Measurements from ENCODE around the gene FADS6. TPM values are rescaled to one million over a fixed set of nuclear protein-coding genes. Genes with fewer than 3 reads are reported as not detected.

The FADS6 gene
- total RNA-seq, 1 experiment from 2014 or later, result not detected

DNA sequence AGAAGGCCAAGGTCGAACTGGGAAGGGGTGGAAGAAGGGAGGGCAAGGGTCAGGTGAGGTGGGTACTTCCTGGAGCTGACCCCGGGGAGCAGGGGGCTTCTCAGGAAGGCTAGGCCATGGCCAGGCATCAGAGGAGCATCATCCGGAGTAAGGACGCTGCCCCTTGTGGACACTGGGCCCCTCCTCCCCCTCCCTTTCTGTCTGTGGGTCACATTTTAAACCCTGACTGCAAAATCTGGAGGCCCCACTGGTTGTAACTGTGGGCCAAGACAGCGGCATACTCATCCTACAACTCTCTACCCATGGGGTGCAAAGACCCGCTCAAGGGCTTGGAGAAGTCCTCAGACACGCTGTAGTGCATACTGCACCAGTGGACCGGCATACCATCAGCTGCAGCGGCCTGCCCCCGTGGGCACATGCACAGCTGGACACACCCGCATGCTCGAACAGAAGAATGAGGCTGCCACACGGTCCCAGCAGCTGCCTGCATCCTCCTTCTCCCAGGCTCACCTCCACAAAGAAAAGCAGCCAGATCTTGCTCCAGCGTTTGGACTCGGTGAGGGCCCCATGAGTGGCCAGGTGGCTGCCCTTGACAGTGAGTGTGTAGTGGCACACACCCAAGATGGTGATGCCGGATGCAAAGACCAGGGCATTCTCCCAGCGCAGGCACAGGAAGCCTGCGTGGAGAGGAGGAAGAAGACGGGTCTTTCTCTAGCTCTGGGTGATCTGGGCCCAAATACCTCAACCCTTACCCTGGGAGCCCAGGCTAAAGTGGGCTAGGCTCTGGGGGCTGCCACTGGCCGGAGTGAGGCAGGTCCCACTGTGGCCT is 1.2 kb downstream of the FADS6 start:
- DNase-seq, result no peak
- no peaks in the 10 kb centered on the region for H3K4me1 Mint-ChIP-seq (ENCODE audit: low read depth, unreplicated experiment)
- intact Hi-C loops (cut with micrococcal nuclease; ENCODE audit: unreplicated experiment), result no loop called here
- BruUV-seq (replicated peaks), result no TSS peak
- no peaks in the 10 kb centered on the region for H3K9me3 Mint-ChIP-seq (ENCODE audit: low read depth, unreplicated experiment)
- CTCF ChIA-PET, result no interaction called here
- H3K36me3 Mint-ChIP-seq (ENCODE audit: insufficient read depth, unreplicated experiment), result no peaks in the 10 kb centered on the region
- no peak overlapping the region for H3K27ac Mint-ChIP-seq (ENCODE audit: unreplicated experiment)
- peaks cover 94% of the 10 kb centered on the region for H3K27me3 Mint-ChIP-seq (ENCODE audit: unreplicated experiment)
- no peak overlapping the region for H3K4me3 Mint-ChIP-seq (ENCODE audit: low read depth, unreplicated experiment)
- TF ChIP-seq, protein P1, sequence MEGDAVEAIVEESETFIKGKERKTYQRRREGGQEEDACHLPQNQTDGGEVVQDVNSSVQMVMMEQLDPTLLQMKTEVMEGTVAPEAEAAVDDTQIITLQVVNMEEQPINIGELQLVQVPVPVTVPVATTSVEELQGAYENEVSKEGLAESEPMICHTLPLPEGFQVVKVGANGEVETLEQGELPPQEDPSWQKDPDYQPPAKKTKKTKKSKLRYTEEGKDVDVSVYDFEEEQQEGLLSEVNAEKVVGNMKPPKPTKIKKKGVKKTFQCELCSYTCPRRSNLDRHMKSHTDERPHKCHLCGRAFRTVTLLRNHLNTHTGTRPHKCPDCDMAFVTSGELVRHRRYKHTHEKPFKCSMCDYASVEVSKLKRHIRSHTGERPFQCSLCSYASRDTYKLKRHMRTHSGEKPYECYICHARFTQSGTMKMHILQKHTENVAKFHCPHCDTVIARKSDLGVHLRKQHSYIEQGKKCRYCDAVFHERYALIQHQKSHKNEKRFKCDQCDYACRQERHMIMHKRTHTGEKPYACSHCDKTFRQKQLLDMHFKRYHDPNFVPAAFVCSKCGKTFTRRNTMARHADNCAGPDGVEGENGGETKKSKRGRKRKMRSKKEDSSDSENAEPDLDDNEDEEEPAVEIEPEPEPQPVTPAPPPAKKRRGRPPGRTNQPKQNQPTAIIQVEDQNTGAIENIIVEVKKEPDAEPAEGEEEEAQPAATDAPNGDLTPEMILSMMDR (IDR thresholded peaks at IDR 0.05; ENCODE audit: unreplicated experiment), result no peak

DNA sequence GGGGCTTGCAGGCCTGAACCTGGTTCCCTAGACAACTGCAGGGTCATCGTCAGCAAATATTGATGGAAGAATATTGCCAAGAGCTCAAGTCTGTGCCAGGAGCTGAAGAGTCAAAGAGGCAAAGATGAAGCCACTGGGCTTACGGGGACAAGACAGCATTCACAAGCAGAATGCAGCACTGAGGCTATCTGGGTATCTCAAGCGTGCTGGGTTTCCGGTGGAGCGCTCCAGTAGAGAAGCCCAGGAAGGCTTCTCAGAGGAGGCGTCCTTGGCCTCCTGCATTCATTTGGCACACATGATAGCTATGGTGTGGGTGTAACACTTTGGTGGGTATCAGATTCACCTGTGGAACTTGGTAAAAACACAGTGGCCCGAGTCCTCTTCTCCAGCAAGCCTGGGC is 2.9 kb downstream of the FADS6 start:
- Mint-ChIP-seq H3K27ac (ENCODE audit: unreplicated experiment) (no peak overlapping the region), H3K27me3 (ENCODE audit: unreplicated experiment) (peaks cover 94% of the 10 kb centered on the region), H3K36me3 (ENCODE audit: insufficient read depth, unreplicated experiment) (no peaks in the 10 kb centered on the region), H3K4me1 (ENCODE audit: low read depth, unreplicated experiment) (no peaks in the 10 kb centered on the region), H3K9me3 (ENCODE audit: low read depth, unreplicated experiment) (no peaks in the 10 kb centered on the region), H3K4me3 (ENCODE audit: low read depth, unreplicated experiment) (no peak overlapping the region)
- TF ChIP-seq, protein P1 (IDR thresholded peaks at IDR 0.05; ENCODE audit: unreplicated experiment), result no peak
- intact Hi-C loops (cut with micrococcal nuclease; ENCODE audit: unreplicated experiment), result no loop called here
- CTCF ChIA-PET, result no interaction called here
- no TSS peak for BruUV-seq (replicated peaks)
- DNase-seq, result no peak

DNA sequence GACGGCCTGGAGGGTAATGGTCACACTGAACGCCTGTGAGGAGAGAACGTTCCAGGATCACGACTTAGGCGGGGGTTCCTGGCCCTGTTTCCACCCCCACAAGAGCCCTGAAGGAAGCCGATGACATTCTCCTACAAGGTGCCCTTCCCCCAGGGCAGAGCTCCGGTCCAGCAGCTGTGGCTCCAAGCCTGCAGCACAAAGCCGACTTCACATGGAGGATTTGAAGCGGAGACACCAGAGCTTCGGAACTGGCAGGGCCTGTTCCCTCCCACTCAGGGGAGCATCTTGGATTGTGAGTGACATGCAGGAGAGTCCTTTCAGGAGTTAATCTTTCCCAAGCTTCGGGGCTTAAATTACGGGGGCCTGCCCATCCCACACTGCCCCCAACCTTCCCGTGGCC is 5.0 kb downstream of the FADS6 start:
- no peak overlapping the region for H3K27ac Mint-ChIP-seq (ENCODE audit: unreplicated experiment)

DNA sequence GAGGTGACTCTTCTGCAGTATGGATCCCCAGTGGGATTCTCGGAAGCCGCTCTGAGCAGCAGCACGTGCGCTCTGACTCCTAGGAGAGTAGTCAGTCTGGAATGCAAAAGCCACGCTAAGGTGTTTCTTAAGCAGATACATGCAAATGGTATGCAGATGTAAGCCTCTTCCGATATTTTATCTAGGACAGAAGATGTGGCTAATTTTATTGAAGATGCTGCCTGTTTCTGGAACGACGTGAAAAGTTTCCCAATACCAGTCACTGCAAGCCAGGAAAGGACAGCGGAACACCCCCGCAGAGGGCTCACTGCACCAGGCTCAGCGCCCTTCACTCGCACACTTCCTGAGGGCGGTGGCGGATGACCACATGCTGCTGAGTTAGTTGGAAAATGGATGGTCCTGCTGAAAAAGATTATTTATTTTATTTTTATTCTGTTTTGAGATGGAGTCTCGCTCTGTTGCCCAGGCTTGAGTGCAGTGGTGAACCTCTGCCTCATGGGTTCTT is 10.1 kb downstream of the FADS6 start:
- Mint-ChIP-seq H3K9me3 (ENCODE audit: low read depth, unreplicated experiment) (no peaks in the 10 kb centered on the region), H3K4me3 (ENCODE audit: low read depth, unreplicated experiment) (no peak overlapping the region), H3K4me1 (ENCODE audit: low read depth, unreplicated experiment) (peaks cover 9% of the 10 kb centered on the region), H3K27me3 (ENCODE audit: unreplicated experiment) (peaks cover 74% of the 10 kb centered on the region), H3K36me3 (ENCODE audit: insufficient read depth, unreplicated experiment) (no peaks in the 10 kb centered on the region), H3K27ac (ENCODE audit: unreplicated experiment) (no peak overlapping the region)
- TF ChIP-seq, protein P1 (IDR thresholded peaks at IDR 0.05; ENCODE audit: unreplicated experiment), result no peak
- no TSS peak for BruUV-seq (replicated peaks)
- no peak for DNase-seq
- CTCF ChIA-PET, result no interaction called here
- intact Hi-C loops (cut with micrococcal nuclease; ENCODE audit: unreplicated experiment), result no loop called here

More for the DNA sequence above, 5.0 kb downstream of the FADS6 start:
- H3K4me1 Mint-ChIP-seq (ENCODE audit: low read depth, unreplicated experiment), result no peaks in the 10 kb centered on the region
- CTCF ChIA-PET, result no interaction called here
- TF ChIP-seq, protein P1 (IDR thresholded peaks at IDR 0.05; ENCODE audit: unreplicated experiment), result no peak
- H3K36me3 Mint-ChIP-seq (ENCODE audit: insufficient read depth, unreplicated experiment), result no peaks in the 10 kb centered on the region
- no peaks in the 10 kb centered on the region for H3K9me3 Mint-ChIP-seq (ENCODE audit: low read depth, unreplicated experiment)
- intact Hi-C loops (cut with micrococcal nuclease; ENCODE audit: unreplicated experiment), result no loop called here
- no peak overlapping the region for H3K4me3 Mint-ChIP-seq (ENCODE audit: low read depth, unreplicated experiment)
- H3K27me3 Mint-ChIP-seq (ENCODE audit: unreplicated experiment), result peaks cover 94% of the 10 kb centered on the region
- BruUV-seq (replicated peaks), result no TSS peak
- DNase-seq, result no peak

Data from Calu3 (cell line).